Measurements from ENCODE around the gene PHACTR4.
"Not testable (repeated sequence)": the region's sequence is repeated elsewhere in the genome, so short reads cannot be mapped to it uniquely, and the experiment has no call there.

DNA sequence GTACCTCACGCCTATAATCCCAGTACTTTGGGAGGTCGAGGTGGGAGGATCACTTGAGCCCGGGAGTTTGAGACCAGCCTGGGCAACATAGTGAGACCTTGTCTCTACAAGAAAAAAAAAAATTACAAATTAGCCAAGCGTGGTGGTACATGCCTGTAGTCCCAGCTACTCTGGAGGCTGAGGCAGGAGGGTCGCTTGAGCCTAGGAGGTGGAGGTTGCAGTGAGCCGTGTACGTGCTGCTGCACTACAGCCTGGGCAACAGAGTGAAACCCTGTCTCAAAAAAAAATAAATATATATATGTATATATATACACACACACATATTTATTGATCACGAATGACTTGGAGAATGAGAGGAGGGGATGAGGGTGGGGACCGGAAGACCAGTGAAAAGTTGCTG is 153.0 kb downstream of the PHACTR4 start:
- TF ChIP-seq, protein P1, sequence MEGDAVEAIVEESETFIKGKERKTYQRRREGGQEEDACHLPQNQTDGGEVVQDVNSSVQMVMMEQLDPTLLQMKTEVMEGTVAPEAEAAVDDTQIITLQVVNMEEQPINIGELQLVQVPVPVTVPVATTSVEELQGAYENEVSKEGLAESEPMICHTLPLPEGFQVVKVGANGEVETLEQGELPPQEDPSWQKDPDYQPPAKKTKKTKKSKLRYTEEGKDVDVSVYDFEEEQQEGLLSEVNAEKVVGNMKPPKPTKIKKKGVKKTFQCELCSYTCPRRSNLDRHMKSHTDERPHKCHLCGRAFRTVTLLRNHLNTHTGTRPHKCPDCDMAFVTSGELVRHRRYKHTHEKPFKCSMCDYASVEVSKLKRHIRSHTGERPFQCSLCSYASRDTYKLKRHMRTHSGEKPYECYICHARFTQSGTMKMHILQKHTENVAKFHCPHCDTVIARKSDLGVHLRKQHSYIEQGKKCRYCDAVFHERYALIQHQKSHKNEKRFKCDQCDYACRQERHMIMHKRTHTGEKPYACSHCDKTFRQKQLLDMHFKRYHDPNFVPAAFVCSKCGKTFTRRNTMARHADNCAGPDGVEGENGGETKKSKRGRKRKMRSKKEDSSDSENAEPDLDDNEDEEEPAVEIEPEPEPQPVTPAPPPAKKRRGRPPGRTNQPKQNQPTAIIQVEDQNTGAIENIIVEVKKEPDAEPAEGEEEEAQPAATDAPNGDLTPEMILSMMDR (conservative IDR thresholded peaks at IDR 0.05; ENCODE audit: low read depth, low read length) = not testable (repeated sequence)
- not testable (repeated sequence) for TF ChIP-seq EZH2 (IDR thresholded peaks at IDR 0.05; ENCODE audit: low read length, unreplicated experiment)
